Measurements from ENCODE around the gene SIAE.

The SIAE gene

GRCh38 chr11:124693142-124693541, 19.6 kb upstream of the SIAE start:
- Histone ChIP-seq H3K9ac (ENCODE audit: low read length) (no peak overlapping the region), H3K56ac (ENCODE audit: low read length) (no peak overlapping the region), H3K4ac (ENCODE audit: low read depth, low read length) (no peak overlapping the region), H3K27me3 (ENCODE audit: insufficient read depth, low read length, poor library complexity) (no peaks in the 10 kb centered on the region), H3K23ac (ENCODE audit: low read length) (no peak overlapping the region), H3K79me2 (ENCODE audit: control insufficient read depth, insufficient read depth, low read length) (no peaks in the 10 kb centered on the region), H3K27ac (ENCODE audit: low read depth, low read length) (no peak overlapping the region), H3K18ac (ENCODE audit: low read length) (no peak overlapping the region), H4K5ac (ENCODE audit: low read length) (no peak overlapping the region), H4K8ac (ENCODE audit: low read depth, low read length) (no peak overlapping the region), H3K4me1 (ENCODE audit: control insufficient read depth, low read depth, low read length) (no peaks in the 10 kb centered on the region), H2AK5ac (ENCODE audit: low read length) (no peak overlapping the region), H3K4me3 (ENCODE audit: low read length) (no peak overlapping the region), H2BK5ac (ENCODE audit: low read length) (no peak overlapping the region), H2BK15ac (replicated peaks; ENCODE audit: low read depth) (no peak overlapping the region), H3K79me1 (ENCODE audit: low read length) (no peaks in the 10 kb centered on the region), H3K36me3 (ENCODE audit: control insufficient read depth, insufficient read depth, low read length) (no peaks in the 10 kb centered on the region), H2BK120ac (ENCODE audit: low read depth, low read length) (no peak overlapping the region), H3K4me2 (ENCODE audit: low read length) (no peak overlapping the region)
- WGBS (ENCODE audit: extremely low coverage, insufficient coverage, low lambda C conversion rate), result no CpG with 5 or more reads among the region's 2 CpGs
- DNase-seq, result no peak

GRCh38 chr11:124682443-124682842, 8.9 kb upstream of the SIAE start:
- no peak overlapping the region for H3K4ac ChIP-seq (ENCODE audit: low read depth, low read length)
- no peaks in the 10 kb centered on the region for H3K79me1 ChIP-seq (ENCODE audit: low read length)
- no peak overlapping the region for H2BK5ac ChIP-seq (ENCODE audit: low read length)
- H2BK15ac ChIP-seq (replicated peaks; ENCODE audit: low read depth), result no peak overlapping the region
- H3K9ac ChIP-seq (ENCODE audit: low read length), result no peak overlapping the region
- no peak overlapping the region for H3K4me3 ChIP-seq (ENCODE audit: low read length)
- DNase-seq, result no peak
- WGBS (ENCODE audit: extremely low coverage, insufficient coverage, low lambda C conversion rate), result no CpG with 5 or more reads among the region's 1 CpG
- H3K27me3 ChIP-seq (ENCODE audit: insufficient read depth, low read length, poor library complexity), result no peaks in the 10 kb centered on the region
- no peak overlapping the region for H3K4me2 ChIP-seq (ENCODE audit: low read length)
- H3K79me2 ChIP-seq (ENCODE audit: control insufficient read depth, insufficient read depth, low read length), result no peaks in the 10 kb centered on the region
- no peak overlapping the region for H3K18ac ChIP-seq (ENCODE audit: low read length)
- no peaks in the 10 kb centered on the region for H3K4me1 ChIP-seq (ENCODE audit: control insufficient read depth, low read depth, low read length)
- H3K27ac ChIP-seq (ENCODE audit: low read depth, low read length), result no peak overlapping the region
- H3K56ac ChIP-seq (ENCODE audit: low read length), result no peak overlapping the region
- H4K5ac ChIP-seq (ENCODE audit: low read length), result no peak overlapping the region
- no peak overlapping the region for H2AK5ac ChIP-seq (ENCODE audit: low read length)
- no peak overlapping the region for H2BK120ac ChIP-seq (ENCODE audit: low read depth, low read length)
- H3K23ac ChIP-seq (ENCODE audit: low read length), result no peak overlapping the region
- H3K36me3 ChIP-seq (ENCODE audit: control insufficient read depth, insufficient read depth, low read length), result no peaks in the 10 kb centered on the region
- H4K8ac ChIP-seq (ENCODE audit: low read depth, low read length), result no peak overlapping the region

- Histone ChIP-seq H3K56ac (ENCODE audit: low read length) (no peak overlapping the region), H2AK5ac (ENCODE audit: low read length) (no peak overlapping the region), H3K9ac (ENCODE audit: low read length) (no peak overlapping the region), H3K36me3 (ENCODE audit: control insufficient read depth, insufficient read depth, low read length) (no peaks in the 10 kb centered on the region), H3K18ac (ENCODE audit: low read length) (no peak overlapping the region), H3K79me2 (ENCODE audit: control insufficient read depth, insufficient read depth, low read length) (no peaks in the 10 kb centered on the region), H3K4me1 (ENCODE audit: control insufficient read depth, low read depth, low read length) (no peaks in the 10 kb centered on the region), H3K4ac (ENCODE audit: low read depth, low read length) (no peak overlapping the region), H3K27ac (ENCODE audit: low read depth, low read length) (no peak overlapping the region), H3K4me3 (ENCODE audit: low read length) (no peak overlapping the region), H3K27me3 (ENCODE audit: insufficient read depth, low read length, poor library complexity) (no peaks in the 10 kb centered on the region), H2BK120ac (ENCODE audit: low read depth, low read length) (no peak overlapping the region), H2BK15ac (replicated peaks; ENCODE audit: low read depth) (no peak overlapping the region), H2BK5ac (ENCODE audit: low read length) (no peak overlapping the region), H4K5ac (ENCODE audit: low read length) (no peak overlapping the region), H3K4me2 (ENCODE audit: low read length) (no peak overlapping the region), H3K79me1 (ENCODE audit: low read length) (no peaks in the 10 kb centered on the region), H3K23ac (ENCODE audit: low read length) (no peak overlapping the region), H4K8ac (ENCODE audit: low read depth, low read length) (no peak overlapping the region)
- WGBS (ENCODE audit: extremely low coverage, insufficient coverage, low lambda C conversion rate), result no CpG with 5 or more reads among the region's 2 CpGs
- DNase-seq, result no peak
These were observed 7.9 kb upstream of the SIAE start for GRCh38 chr11:124681421-124681820.

- no CpG with 5 or more reads among the region's 5 CpGs for WGBS (ENCODE audit: extremely low coverage, insufficient coverage, low lambda C conversion rate)
These were observed 4.9 kb upstream of the SIAE start for GRCh38 chr11:124678416-124678815.

GRCh38 chr11:124676386-124676785, 2.8 kb upstream of the SIAE start:
- H3K9ac ChIP-seq (ENCODE audit: low read length), result no peak overlapping the region
- H2AK5ac ChIP-seq (ENCODE audit: low read length), result no peak overlapping the region
- H3K79me2 ChIP-seq (ENCODE audit: control insufficient read depth, insufficient read depth, low read length), result no peaks in the 10 kb centered on the region
- no peak overlapping the region for H2BK15ac ChIP-seq (replicated peaks; ENCODE audit: low read depth)
- no peak overlapping the region for H3K56ac ChIP-seq (ENCODE audit: low read length)
- no peak overlapping the region for H3K4me3 ChIP-seq (ENCODE audit: low read length)
- H4K8ac ChIP-seq (ENCODE audit: low read depth, low read length), result no peak overlapping the region
- DNase-seq, result no peak
- H3K4me2 ChIP-seq (ENCODE audit: low read length), result no peak overlapping the region
- no peaks in the 10 kb centered on the region for H3K79me1 ChIP-seq (ENCODE audit: low read length)
- no peaks in the 10 kb centered on the region for H3K4me1 ChIP-seq (ENCODE audit: control insufficient read depth, low read depth, low read length)
- H3K27ac ChIP-seq (ENCODE audit: low read depth, low read length), result no peak overlapping the region
- H4K5ac ChIP-seq (ENCODE audit: low read length), result no peak overlapping the region
- no CpG with 5 or more reads among the region's 2 CpGs for WGBS (ENCODE audit: extremely low coverage, insufficient coverage, low lambda C conversion rate)
- no peak overlapping the region for H3K18ac ChIP-seq (ENCODE audit: low read length)
- no peak overlapping the region for H2BK120ac ChIP-seq (ENCODE audit: low read depth, low read length)
- peaks cover 5% of the 10 kb centered on the region for H3K27me3 ChIP-seq (ENCODE audit: insufficient read depth, low read length, poor library complexity)
- H3K23ac ChIP-seq (ENCODE audit: low read length), result no peak overlapping the region
- no peak overlapping the region for H2BK5ac ChIP-seq (ENCODE audit: low read length)
- no peak overlapping the region for H3K4ac ChIP-seq (ENCODE audit: low read depth, low read length)
- no peaks in the 10 kb centered on the region for H3K36me3 ChIP-seq (ENCODE audit: control insufficient read depth, insufficient read depth, low read length)

More at GRCh38 chr11:124678416-124678815, 4.9 kb upstream of the SIAE start:
- Histone ChIP-seq H3K79me1 (ENCODE audit: low read length) (no peaks in the 10 kb centered on the region), H3K27ac (ENCODE audit: low read depth, low read length) (no peak overlapping the region), H3K4me3 (ENCODE audit: low read length) (no peak overlapping the region), H2BK120ac (ENCODE audit: low read depth, low read length) (no peak overlapping the region), H2BK15ac (replicated peaks; ENCODE audit: low read depth) (no peak overlapping the region), H3K18ac (ENCODE audit: low read length) (no peak overlapping the region), H2BK5ac (ENCODE audit: low read length) (no peak overlapping the region), H3K36me3 (ENCODE audit: control insufficient read depth, insufficient read depth, low read length) (no peaks in the 10 kb centered on the region), H3K9ac (ENCODE audit: low read length) (no peak overlapping the region), H3K56ac (ENCODE audit: low read length) (no peak overlapping the region), H4K8ac (ENCODE audit: low read depth, low read length) (no peak overlapping the region), H3K79me2 (ENCODE audit: control insufficient read depth, insufficient read depth, low read length) (no peaks in the 10 kb centered on the region), H2AK5ac (ENCODE audit: low read length) (no peak overlapping the region), H3K4ac (ENCODE audit: low read depth, low read length) (no peak overlapping the region), H3K27me3 (ENCODE audit: insufficient read depth, low read length, poor library complexity) (no peaks in the 10 kb centered on the region), H3K4me2 (ENCODE audit: low read length) (no peak overlapping the region), H3K23ac (ENCODE audit: low read length) (no peak overlapping the region), H3K4me1 (ENCODE audit: control insufficient read depth, low read depth, low read length) (no peaks in the 10 kb centered on the region), H4K5ac (ENCODE audit: low read length) (no peak overlapping the region)
- DNase-seq, result no peak

- no peaks in the 10 kb centered on the region for H3K79me1 ChIP-seq (ENCODE audit: low read length)
- DNase-seq, result no peak
- H2BK5ac ChIP-seq (ENCODE audit: low read length), result no peak overlapping the region
- H3K56ac ChIP-seq (ENCODE audit: low read length), result peak overlapping the region; percentile 90
- H2AK5ac ChIP-seq (ENCODE audit: low read length), result no peak overlapping the region
- peak overlapping the region; percentile 6 for H4K8ac ChIP-seq (ENCODE audit: low read depth, low read length)
- H4K5ac ChIP-seq (ENCODE audit: low read length), result no peak overlapping the region
- H3K9ac ChIP-seq (ENCODE audit: low read length), result peak overlapping the region; percentile 67
- H3K18ac ChIP-seq (ENCODE audit: low read length), result no peak overlapping the region
- H3K4me3 ChIP-seq (ENCODE audit: low read length), result peak overlapping the region; percentile 85
- no peaks in the 10 kb centered on the region for H3K79me2 ChIP-seq (ENCODE audit: control insufficient read depth, insufficient read depth, low read length)
- H3K23ac ChIP-seq (ENCODE audit: low read length), result no peak overlapping the region
- no peak overlapping the region for H2BK120ac ChIP-seq (ENCODE audit: low read depth, low read length)
- WGBS (ENCODE audit: extremely low coverage, insufficient coverage, low lambda C conversion rate), result no CpG with 5 or more reads among the region's 5 CpGs
- H3K4ac ChIP-seq (ENCODE audit: low read depth, low read length), result no peak overlapping the region
- H2BK15ac ChIP-seq (replicated peaks; ENCODE audit: low read depth), result no peak overlapping the region
- H3K36me3 ChIP-seq (ENCODE audit: control insufficient read depth, insufficient read depth, low read length), result no peaks in the 10 kb centered on the region
- H3K27me3 ChIP-seq (ENCODE audit: insufficient read depth, low read length, poor library complexity), result peaks cover 5% of the 10 kb centered on the region
- H3K4me2 ChIP-seq (ENCODE audit: low read length), result peak overlapping the region; percentile 66
- no peak overlapping the region for H3K27ac ChIP-seq (ENCODE audit: low read depth, low read length)
- no peaks in the 10 kb centered on the region for H3K4me1 ChIP-seq (ENCODE audit: control insufficient read depth, low read depth, low read length)
These were observed 1.0 kb upstream of the SIAE start for GRCh38 chr11:124674571-124674970.
